Cerebellar nuclear complex (tissue), 1 donor: ENCODE measurements around the gene NPIPA5.
"Not testable (repeated sequence)": the region's sequence is repeated elsewhere in the genome, so short reads cannot be mapped to it uniquely, and the experiment has no call there.

Source experiments
- DNase-seq, 2 experiments: peaks; one replicate each; lab custom pipeline; 2025; lab: John Stamatoyannopoulos, UW

The NPIPA5 gene

GRCh38 chr16:15389916-15390315 lies 11.8 kb upstream of the NPIPA5 start:
- DNase-seq: not testable (repeated sequence)

- DNase-seq: not testable (repeated sequence)
Measured at GRCh38 chr16:15388060-15388459, 10.0 kb upstream of the NPIPA5 start.

GRCh38 chr16:15382810-15383209 lies 4.7 kb upstream of the NPIPA5 start:
- DNase-seq: not testable (repeated sequence)

DNA sequence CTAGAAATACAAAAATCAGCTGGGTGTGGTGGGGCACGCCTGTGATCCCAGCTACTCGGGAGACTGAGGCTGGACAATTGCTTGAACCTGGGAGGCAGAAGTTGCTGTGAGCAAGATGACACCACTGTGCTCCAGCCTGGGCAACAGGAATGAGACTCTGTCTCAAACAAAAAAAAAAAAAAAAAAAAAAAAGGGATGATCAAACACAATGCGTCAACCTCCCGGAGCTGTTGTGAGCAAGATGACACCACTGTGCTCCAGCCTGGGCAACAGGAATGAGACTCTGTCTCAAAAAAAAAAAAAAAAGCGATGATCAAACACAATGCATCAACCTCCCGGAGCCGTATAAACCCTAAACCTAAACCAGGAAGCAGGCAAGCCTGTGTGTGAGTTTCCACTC lies 20.6 kb downstream of the NPIPA5 start:
- not testable (repeated sequence) for DNase-seq

DNA sequence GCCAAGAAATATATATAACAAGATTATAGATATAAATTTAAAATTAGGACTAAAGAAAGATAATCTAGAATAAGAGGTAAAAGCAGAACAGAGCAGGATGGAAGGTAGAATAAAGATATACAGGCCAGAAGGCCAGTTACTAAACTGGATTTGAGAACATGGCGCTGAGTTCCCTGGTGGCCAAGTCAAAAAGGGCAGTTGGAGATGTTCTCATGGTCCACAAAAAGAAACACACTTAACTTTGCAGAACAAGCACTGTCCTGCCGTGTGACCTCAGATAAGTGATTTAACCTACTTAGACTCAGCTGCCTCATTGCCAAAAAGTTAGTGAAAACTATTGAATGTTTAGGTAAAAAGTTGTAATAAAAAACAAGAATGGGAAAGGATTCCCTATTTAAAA lies 23.2 kb downstream of the NPIPA5 start:
- DNase-seq: not testable (repeated sequence)

DNA sequence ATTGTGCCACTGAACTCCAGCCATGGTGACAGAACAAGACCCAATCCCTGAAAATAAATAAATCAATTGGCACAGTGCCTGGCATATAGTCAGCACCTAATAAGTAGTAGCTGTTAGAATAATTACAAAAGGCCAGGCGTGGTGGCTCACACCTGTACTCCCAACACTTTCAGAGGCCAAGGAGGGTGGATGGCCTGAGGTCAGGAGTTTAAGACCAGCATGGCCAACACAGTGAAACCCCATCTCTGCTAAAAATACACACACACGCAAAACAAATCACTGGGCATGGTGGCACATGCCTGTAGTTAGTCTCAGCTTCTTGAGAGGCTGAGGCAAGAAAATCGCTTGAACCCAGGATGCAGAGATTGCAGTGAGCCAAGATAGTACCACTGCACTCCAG lies 25.2 kb downstream of the NPIPA5 start:
- DNase-seq: not testable (repeated sequence)

- DNase-seq: not testable (repeated sequence)
Measured at GRCh38 chr16:15351745-15352144, 26.3 kb downstream of the NPIPA5 start.

GRCh38 chr16:15351251-15351650 lies 26.8 kb downstream of the NPIPA5 start:
- DNase-seq: not testable (repeated sequence)

DNA sequence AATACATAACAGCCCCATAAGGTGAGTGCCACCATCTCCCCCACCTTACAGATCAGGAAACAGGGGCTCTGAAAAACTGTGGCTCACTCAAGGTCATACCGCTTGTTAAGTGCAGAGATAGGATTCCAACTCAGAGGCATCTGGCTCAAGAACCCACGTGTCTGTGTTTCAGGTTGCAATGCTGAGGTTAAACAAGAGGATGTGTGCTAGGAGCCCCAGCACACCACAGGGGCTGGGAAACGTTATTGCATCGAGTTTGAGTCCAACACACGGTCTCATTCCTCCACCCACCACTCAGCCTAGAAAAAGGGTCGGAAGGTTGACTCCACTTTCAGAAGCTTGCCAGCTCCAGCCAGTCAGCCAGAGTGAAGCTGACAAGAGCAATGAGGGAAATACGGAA lies 29.4 kb downstream of the NPIPA5 start:
- DNase-seq: not testable (repeated sequence)

- not testable (repeated sequence) for DNase-seq
Measured at GRCh38 chr16:15342337-15342736, 35.8 kb downstream of the NPIPA5 start.

- not testable (repeated sequence) for DNase-seq
Measured at GRCh38 chr16:15338986-15339385, 39.1 kb downstream of the NPIPA5 start.

- DNase-seq: not testable (repeated sequence)
Measured at GRCh38 chr16:15337974-15338605, 40.0 kb downstream of the NPIPA5 start.

GRCh38 chr16:15335609-15336008 lies 42.5 kb downstream of the NPIPA5 start:
- DNase-seq: not testable (repeated sequence)

DNA sequence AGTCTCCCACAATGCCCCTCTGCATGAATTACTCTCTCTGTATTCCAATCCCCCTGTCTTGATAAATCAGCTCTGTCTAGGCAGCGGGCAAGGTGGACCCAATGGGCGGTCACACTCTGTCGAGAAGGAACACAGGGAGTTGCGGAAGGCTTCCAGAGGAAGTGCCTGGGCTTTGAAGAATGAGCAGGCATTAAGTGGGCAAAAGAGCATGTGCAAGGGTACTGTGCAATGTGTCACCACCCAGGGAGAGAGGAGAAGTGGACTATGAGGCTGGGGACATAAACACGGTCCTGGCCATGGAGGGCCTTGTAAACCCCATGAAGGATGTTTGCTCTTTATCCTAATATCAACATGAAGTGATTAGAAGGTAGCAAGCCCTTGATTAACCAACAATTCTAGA lies 44.1 kb downstream of the NPIPA5 start:
- DNase-seq: not testable (repeated sequence)

GRCh38 chr16:15330978-15331377 lies 47.1 kb downstream of the NPIPA5 start:
- DNase-seq: not testable (repeated sequence)

- not testable (repeated sequence) for DNase-seq
Measured at GRCh38 chr16:15324954-15325353, 53.1 kb downstream of the NPIPA5 start.

GRCh38 chr16:15323373-15323772 lies 54.7 kb downstream of the NPIPA5 start:
- not testable (repeated sequence) for DNase-seq

DNA sequence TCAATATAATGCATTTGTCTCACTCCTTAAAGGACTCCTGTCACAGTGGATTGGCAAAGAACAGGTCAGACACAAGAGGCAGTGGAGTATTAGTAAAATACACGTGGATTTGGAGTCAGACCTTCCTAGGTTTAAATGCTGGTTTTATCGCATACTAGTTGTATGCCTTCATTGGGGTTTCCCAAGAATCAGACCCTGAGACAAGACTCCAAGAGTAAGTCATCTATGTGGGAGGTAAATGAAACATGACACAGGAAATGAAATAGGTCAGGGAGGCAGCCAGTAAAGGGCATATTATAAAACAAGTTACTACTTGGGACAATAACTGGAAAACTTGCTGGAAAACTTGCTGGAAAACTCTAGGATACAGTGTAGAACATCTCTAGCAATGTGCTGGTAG lies 56.9 kb downstream of the NPIPA5 start:
- not testable (repeated sequence) for DNase-seq

DNA sequence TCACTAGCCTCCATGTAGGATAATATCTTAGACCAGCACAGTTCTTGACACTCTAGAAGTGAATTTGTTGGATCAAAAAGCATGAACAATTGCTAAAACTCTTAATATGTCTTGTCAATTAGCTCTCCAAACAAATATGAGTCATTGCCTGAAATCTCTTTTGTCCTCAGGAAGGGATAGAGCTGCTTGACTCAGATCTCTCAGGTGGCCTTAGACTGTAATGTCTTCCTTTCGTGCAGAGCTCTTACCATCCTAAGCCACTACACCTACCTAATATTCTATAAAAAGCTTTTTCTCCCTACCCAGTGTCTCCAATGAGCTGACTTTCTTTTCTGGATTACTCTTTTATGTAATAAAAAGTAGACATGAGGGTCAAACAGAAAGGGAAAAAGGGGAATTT lies 63.5 kb downstream of the NPIPA5 start:
- not testable (repeated sequence) for DNase-seq
